Measurements from ENCODE around the gene CELF2. TPM values are rescaled to one million over a fixed set of nuclear protein-coding genes. Genes with fewer than 3 reads are reported as not detected.

CELF2 gene
- total RNA-seq, 1 experiment from 2014 or later: 0.07 TPM

DNA sequence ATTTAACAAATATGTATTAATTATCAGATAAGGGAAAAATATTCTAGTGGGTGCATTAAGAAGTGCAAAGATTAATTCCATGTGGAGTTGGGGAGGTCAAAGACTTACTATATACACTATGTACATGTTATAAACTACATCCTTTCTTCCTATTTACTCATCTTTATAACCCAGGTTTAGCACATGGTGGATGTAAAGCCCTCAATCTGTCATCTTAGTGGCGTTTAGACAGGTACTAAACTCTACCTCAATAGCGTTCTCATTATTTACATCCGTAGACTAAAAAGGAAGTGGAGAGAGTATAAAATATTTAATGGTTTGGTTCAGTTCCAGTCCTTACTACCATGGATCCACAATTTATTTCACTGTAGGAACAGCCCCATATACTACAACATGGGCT, 14.8 kb upstream of the CELF2 start:
- Mint-ChIP-seq H3K27me3 (ENCODE audit: insufficient read depth, unreplicated experiment) (peaks cover 17% of the 10 kb centered on the region), H3K9me3 (ENCODE audit: unreplicated experiment) (no peaks in the 10 kb centered on the region), H3K4me1 (ENCODE audit: insufficient read depth, unreplicated experiment) (no peaks in the 10 kb centered on the region), H3K36me3 (ENCODE audit: insufficient read depth, unreplicated experiment) (no peaks in the 10 kb centered on the region), H3K4me3 (ENCODE audit: unreplicated experiment) (no peak overlapping the region), H3K27ac (ENCODE audit: low read depth, unreplicated experiment) (no peak overlapping the region)
- TF ChIP-seq, protein P1, sequence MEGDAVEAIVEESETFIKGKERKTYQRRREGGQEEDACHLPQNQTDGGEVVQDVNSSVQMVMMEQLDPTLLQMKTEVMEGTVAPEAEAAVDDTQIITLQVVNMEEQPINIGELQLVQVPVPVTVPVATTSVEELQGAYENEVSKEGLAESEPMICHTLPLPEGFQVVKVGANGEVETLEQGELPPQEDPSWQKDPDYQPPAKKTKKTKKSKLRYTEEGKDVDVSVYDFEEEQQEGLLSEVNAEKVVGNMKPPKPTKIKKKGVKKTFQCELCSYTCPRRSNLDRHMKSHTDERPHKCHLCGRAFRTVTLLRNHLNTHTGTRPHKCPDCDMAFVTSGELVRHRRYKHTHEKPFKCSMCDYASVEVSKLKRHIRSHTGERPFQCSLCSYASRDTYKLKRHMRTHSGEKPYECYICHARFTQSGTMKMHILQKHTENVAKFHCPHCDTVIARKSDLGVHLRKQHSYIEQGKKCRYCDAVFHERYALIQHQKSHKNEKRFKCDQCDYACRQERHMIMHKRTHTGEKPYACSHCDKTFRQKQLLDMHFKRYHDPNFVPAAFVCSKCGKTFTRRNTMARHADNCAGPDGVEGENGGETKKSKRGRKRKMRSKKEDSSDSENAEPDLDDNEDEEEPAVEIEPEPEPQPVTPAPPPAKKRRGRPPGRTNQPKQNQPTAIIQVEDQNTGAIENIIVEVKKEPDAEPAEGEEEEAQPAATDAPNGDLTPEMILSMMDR (IDR thresholded peaks at IDR 0.05; ENCODE audit: unreplicated experiment): no peak
- no TSS peak for BruUV-seq (replicated peaks)
- CTCF ChIA-PET: no interaction called here
- POLR2A ChIA-PET: interaction anchor here (1.5 kb wide), 1 partner anchor 12 kb away, joined by 4 read pairs; no protein-coding TSS in a partner anchor
- no peak for DNase-seq (ENCODE audit: unreplicated experiment)
- intact Hi-C loops (cut with micrococcal nuclease): no loop called here

DNA sequence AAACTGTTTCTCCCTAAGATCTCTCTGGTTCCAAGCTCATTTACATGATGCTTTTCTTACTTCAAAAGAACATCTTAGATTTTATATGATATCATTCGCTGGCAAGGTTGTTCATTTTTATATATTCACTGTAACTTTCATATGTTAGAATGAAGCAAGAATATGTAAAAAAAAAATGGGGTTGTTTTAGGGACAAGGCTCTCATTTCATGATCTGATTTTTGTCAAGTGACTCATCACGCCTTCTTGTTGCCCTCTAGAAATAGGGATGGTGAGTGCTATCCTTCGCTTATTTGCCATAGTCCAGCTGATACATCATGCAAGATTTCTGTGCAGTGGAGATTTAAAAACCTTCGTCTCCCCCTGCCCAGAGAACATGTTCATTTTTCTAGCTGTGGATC, 14.0 kb upstream of the CELF2 start:
- intact Hi-C loops (cut with micrococcal nuclease): no loop called here
- TF ChIP-seq, protein P1 (IDR thresholded peaks at IDR 0.05; ENCODE audit: unreplicated experiment): no peak
- Mint-ChIP-seq H3K4me3 (ENCODE audit: unreplicated experiment) (no peak overlapping the region), H3K27ac (ENCODE audit: low read depth, unreplicated experiment) (no peak overlapping the region), H3K36me3 (ENCODE audit: insufficient read depth, unreplicated experiment) (no peaks in the 10 kb centered on the region), H3K4me1 (ENCODE audit: insufficient read depth, unreplicated experiment) (no peaks in the 10 kb centered on the region), H3K27me3 (ENCODE audit: insufficient read depth, unreplicated experiment) (peaks cover 17% of the 10 kb centered on the region), H3K9me3 (ENCODE audit: unreplicated experiment) (no peaks in the 10 kb centered on the region)
- BruUV-seq (replicated peaks): no TSS peak
- ChIA-PET CTCF (interaction anchor here (0.6 to 1.3 kb wide), 2 partner anchors 32 to 1120 kb away, joined by 3 read pairs; no protein-coding TSS in a partner anchor), POLR2A (interaction anchor here (1.5 kb wide), 1 partner anchor 11 kb away, joined by 4 read pairs; no protein-coding TSS in a partner anchor)
- peak; percentile 26 for DNase-seq (ENCODE audit: unreplicated experiment)

DNA sequence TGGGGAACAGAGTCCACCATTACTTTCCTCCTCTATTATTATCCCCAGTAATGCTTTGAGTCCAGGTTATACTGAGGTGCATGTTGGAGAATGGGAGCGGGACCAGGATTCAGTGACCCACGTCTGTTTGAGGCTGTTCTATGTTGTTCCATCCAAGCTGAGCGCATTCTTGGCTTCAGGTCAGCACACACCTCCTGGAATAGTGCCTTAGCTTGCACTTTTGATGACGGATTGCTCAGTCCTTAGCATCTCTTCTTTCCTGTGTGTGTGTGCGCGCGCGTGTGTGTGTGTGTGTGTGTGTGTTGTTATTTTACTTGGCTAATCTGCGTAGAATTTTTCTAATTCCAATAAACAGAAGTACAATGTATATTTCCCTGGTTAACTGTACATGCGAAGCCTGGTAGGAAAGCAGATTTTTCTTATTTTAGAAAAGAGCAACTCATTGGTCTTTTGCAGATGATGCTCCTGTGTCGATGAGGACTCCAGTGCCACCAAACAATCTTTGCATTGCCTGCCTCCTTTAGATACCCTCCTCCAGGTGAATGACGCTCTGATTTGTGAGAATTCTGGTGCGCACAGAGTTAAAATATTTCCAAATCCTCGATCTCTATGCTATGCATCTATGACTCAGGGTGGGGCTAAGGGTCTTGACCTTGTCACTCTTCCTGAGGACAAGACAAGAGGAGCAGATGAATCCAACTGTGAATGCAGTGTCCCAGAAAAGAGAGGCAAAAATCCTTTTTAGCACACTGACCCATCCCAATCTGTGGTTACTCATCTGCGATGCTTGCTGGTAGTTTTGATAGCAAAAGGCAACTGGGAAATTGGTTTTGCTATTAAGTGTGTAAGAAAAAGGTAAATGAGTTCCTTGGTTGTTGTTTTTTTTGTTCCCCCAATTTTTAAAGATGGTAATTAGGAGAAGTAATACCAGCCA, 13.3 kb upstream of the CELF2 start:
- Mint-ChIP-seq H3K4me3 (ENCODE audit: unreplicated experiment) (no peak overlapping the region), H3K27me3 (ENCODE audit: insufficient read depth, unreplicated experiment) (peaks cover 17% of the 10 kb centered on the region), H3K27ac (ENCODE audit: low read depth, unreplicated experiment) (no peak overlapping the region), H3K36me3 (ENCODE audit: insufficient read depth, unreplicated experiment) (no peaks in the 10 kb centered on the region), H3K4me1 (ENCODE audit: insufficient read depth, unreplicated experiment) (no peaks in the 10 kb centered on the region), H3K9me3 (ENCODE audit: unreplicated experiment) (no peaks in the 10 kb centered on the region)
- DNase-seq (ENCODE audit: unreplicated experiment): no peak
- TF ChIP-seq, protein P1 (IDR thresholded peaks at IDR 0.05; ENCODE audit: unreplicated experiment): no peak
- ChIA-PET POLR2A (interaction anchor here (1.5 kb wide), 1 partner anchor 11 kb away, joined by 4 read pairs; no protein-coding TSS in a partner anchor), CTCF (interaction anchor here (0.6 to 1.3 kb wide), 2 partner anchors 31 to 1120 kb away, joined by 3 read pairs; no protein-coding TSS in a partner anchor)
- intact Hi-C loops (cut with micrococcal nuclease): no loop called here
- BruUV-seq (replicated peaks): no TSS peak

DNA sequence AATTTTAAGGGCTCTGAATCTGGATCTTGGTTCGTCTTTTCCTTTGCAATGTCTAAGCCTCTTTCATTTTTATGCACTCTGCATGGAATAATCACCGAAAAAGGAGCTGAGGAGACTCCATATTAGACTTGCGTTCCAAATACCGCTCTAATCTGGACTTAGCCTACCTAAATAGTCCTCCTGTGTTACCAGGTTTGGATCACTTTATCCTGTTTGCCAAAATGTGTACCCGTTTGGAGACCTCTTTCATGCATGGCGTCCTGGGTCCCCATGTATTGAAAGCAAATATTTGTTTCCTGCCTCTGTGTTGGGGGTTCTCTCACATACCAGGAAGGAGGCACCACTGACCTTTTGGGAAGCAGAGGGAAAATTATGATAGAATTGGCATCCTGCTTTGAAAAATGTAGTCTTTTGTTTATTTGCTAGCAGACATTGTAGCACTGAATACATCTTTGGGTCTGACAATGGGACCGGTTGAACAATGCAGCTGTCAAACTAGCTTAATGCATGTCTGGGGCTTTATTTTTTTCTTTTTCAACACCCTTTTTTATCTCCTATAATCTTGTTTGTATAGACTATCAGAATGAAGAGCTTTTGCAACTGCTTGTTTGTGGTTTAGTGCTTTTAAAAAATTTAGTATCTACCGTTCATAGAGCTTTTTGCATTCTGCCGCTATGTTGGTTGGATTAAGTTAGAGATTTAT, 11.8 kb upstream of the CELF2 start:
- no TSS peak for BruUV-seq (replicated peaks)
- ChIA-PET POLR2A (interaction anchor here (0.6 kb wide), 1 partner anchor 1913 kb away, joined by 3 read pairs; no protein-coding TSS in a partner anchor), CTCF (no interaction called here)
- intact Hi-C loops (cut with micrococcal nuclease): no loop called here
- TF ChIP-seq, protein P1 (IDR thresholded peaks at IDR 0.05; ENCODE audit: unreplicated experiment): no peak
- H3K9me3 Mint-ChIP-seq (ENCODE audit: unreplicated experiment): no peaks in the 10 kb centered on the region
- H3K27ac Mint-ChIP-seq (ENCODE audit: low read depth, unreplicated experiment): no peak overlapping the region
- peaks cover 17% of the 10 kb centered on the region for H3K27me3 Mint-ChIP-seq (ENCODE audit: insufficient read depth, unreplicated experiment)
- DNase-seq (ENCODE audit: unreplicated experiment): no peak
- no peaks in the 10 kb centered on the region for H3K36me3 Mint-ChIP-seq (ENCODE audit: insufficient read depth, unreplicated experiment)
- H3K4me3 Mint-ChIP-seq (ENCODE audit: unreplicated experiment): no peak overlapping the region
- H3K4me1 Mint-ChIP-seq (ENCODE audit: insufficient read depth, unreplicated experiment): no peaks in the 10 kb centered on the region

All from MCF 10A (cell line).